Smooth muscle cell (in vitro differentiated cells): ENCODE measurements around the gene FAM200B. TPM values are rescaled to one million over a fixed set of nuclear protein-coding genes. Genes with fewer than 3 reads are reported as not detected.

ENCODE experiments used
- DNase-seq: peaks from one replicate; lab custom pipeline; 2025; ENCODE audit not compliant: unreplicated experiment; lab: John Stamatoyannopoulos, UW
- H2AFZ ChIP-seq: fragments of 200-600 bp; sonication (generic); 2 replicates; pipeline ENCODE4 v1.6.0; 2016; ENCODE audit warnings: antibody characterized with exemption, low read depth, mild to moderate bottlenecking
- H3F3A ChIP-seq: fragments of 200-600 bp; sonication (generic); 2 replicates; pipeline ENCODE4 v1.6.0; 2017; ENCODE audit warnings: antibody characterized with exemption, low read depth
- H3K27ac ChIP-seq: fragments of 200-600 bp; sonication (generic); 2 replicates; pipeline ENCODE4 v1.5.1; 2016; ENCODE audit warnings: low read depth, mild to moderate bottlenecking
- H3K27me3 ChIP-seq: fragments of 200-600 bp; sonication (generic); 2 replicates; pipeline ENCODE4 v1.6.1; 2016; ENCODE audit warnings: low read depth, mild to moderate bottlenecking
- H3K36me3 ChIP-seq: fragments of 200-600 bp; sonication (generic); 2 replicates; pipeline ENCODE4 v1.5.1; 2016; ENCODE audit warnings: low read depth
- H3K4me1 ChIP-seq: fragments of 200-600 bp; sonication (generic); 2 replicates; pipeline ENCODE4 v1.5.1; 2016; ENCODE audit warnings: low read depth
- H3K4me2 ChIP-seq: fragments of 200-600 bp; sonication (generic); 2 replicates; pipeline ENCODE4 v1.6.0; 2016; ENCODE audit warnings: mild to moderate bottlenecking
- H3K4me3 ChIP-seq: fragments of 200-600 bp; sonication (generic); 2 replicates; pipeline ENCODE4 v1.5.1; 2016; ENCODE audit warnings: mild to moderate bottlenecking
- H3K79me2 ChIP-seq: fragments of 200-600 bp; sonication (generic); 2 replicates; pipeline ENCODE4 v1.6.0; 2016; ENCODE audit warnings: low read depth, mild to moderate bottlenecking
- H3K9ac ChIP-seq: fragments of 200-600 bp; sonication (generic); 2 replicates; pipeline ENCODE4 v1.6.0; 2016; ENCODE audit warnings: low read depth
- H3K9me3 ChIP-seq: fragments of 200-600 bp; sonication (generic); replicated peaks from 2 replicates; pipeline ENCODE4 v1.5.1; 2016; ENCODE audit warnings: low read depth
- H4K20me1 ChIP-seq: fragments of 200-600 bp; sonication (generic); 2 replicates; pipeline ENCODE4 v1.6.0; 2016; ENCODE audit warnings: low read depth
- CTCF ChIP-seq: fragments of 200-600 bp; sonication (generic); IDR thresholded peaks from 2 replicates; pipeline ENCODE4 v1.5.1; 2017; ENCODE audit warnings: borderline replicate concordance, mild to moderate bottlenecking, antibody characterized with exemption; ENCODE audit not compliant: insufficient read depth, poor library complexity, severe bottlenecking
- WGBS: methylation state at CpG from one replicate; pipeline ENCODE4 v1.1.7; 2016; ENCODE audit warnings: low lambda C conversion rate; 5-methylcytosine and 5-hydroxymethylcytosine counted together
- polyA plus RNA-seq: library from polyadenylated mRNA; unstranded; fragments of >200 nt; fragmentation: Nextera tagmentation; extraction: Ambion mirVana; gene quantifications from 2 replicates; pipeline ENCODE4 v1.2.1, GENCODE V29; 2016
- total RNA-seq: library from RNA; depleted of rRNA; stranded (reverse); fragments of >200 nt; gene quantifications from 2 replicates; pipeline ENCODE4 v1.2.3, GENCODE V29; 2014

The FAM200B gene
- total RNA-seq, result 24.1 and 51.7 TPM in 2 replicates
- polyA plus RNA-seq, result 49.8 and 52.1 TPM in 2 replicates

GRCh38 chr4:15681372-15682241, at the start of gene FAM200B:
Gene FAM200B, plus strand, starts transcription at chr4:15681827. Its CDS starts 5,151 bp downstream, at chr4:15686978.
- Histone ChIP-seq H3K36me3 (peaks cover 2% of the 10 kb centered on the region), H3K9ac (peak within 1 kb of the TSS; percentile 91), H4K20me1 (no peaks in the 10 kb centered on the region), H3K79me2 (peaks cover 87% of the 10 kb centered on the region), H3K4me3 (peak within 1 kb of the TSS; percentile 62), H3K27me3 (no peaks in the 10 kb centered on the region), H3K27ac (peak within 1 kb of the TSS; percentile 88), H3K4me1 (peaks cover 38% of the 10 kb centered on the region), H3K4me2 (peak within 1 kb of the TSS; percentile 95), H3F3A (no peaks in the 10 kb centered on the region), H2AFZ (peak within 1 kb of the TSS; percentile 86), H3K9me3 (no peaks in the 10 kb centered on the region)
- DNase-seq, result peak; percentile 99
- no peak for TF ChIP-seq CTCF
- WGBS, result under 1% methylated on average over 52 of the region's 56 CpGs

- no peaks in the 10 kb centered on the region for H3K4me1 ChIP-seq
- no peak for DNase-seq
- no peak overlapping the region for H2AFZ ChIP-seq
- no peaks in the 10 kb centered on the region for H3K27me3 ChIP-seq
- peak overlapping the region; percentile 76 for H3K27ac ChIP-seq
- peaks cover 14% of the 10 kb centered on the region for H3K36me3 ChIP-seq
- H3F3A ChIP-seq, result no peaks in the 10 kb centered on the region
- 98% methylated on average over 1 of the region's 1 CpG for WGBS
- no peak overlapping the region for H3K9ac ChIP-seq
- peaks cover 41% of the 10 kb centered on the region for H3K79me2 ChIP-seq
- H3K4me2 ChIP-seq, result no peak overlapping the region
- TF ChIP-seq CTCF, result no peak
- H4K20me1 ChIP-seq, result peaks cover 40% of the 10 kb centered on the region
- no peaks in the 10 kb centered on the region for H3K9me3 ChIP-seq
- H3K4me3 ChIP-seq, result no peak overlapping the region
Observed at GRCh38 chr4:15636818-15637217, 44.8 kb upstream of the FAM200B start.

- H3K4me1 ChIP-seq, result no peaks in the 10 kb centered on the region
- H3K79me2 ChIP-seq, result peaks cover 57% of the 10 kb centered on the region
- no peak for DNase-seq
- no peak overlapping the region for H3K4me3 ChIP-seq
- no peak overlapping the region for H2AFZ ChIP-seq
- H3K36me3 ChIP-seq, result peaks cover 14% of the 10 kb centered on the region
- H3K9me3 ChIP-seq, result no peaks in the 10 kb centered on the region
- H3K27me3 ChIP-seq, result no peaks in the 10 kb centered on the region
- TF ChIP-seq CTCF, result no peak
- H3F3A ChIP-seq, result no peaks in the 10 kb centered on the region
- H3K9ac ChIP-seq, result no peak overlapping the region
- H3K4me2 ChIP-seq, result no peak overlapping the region
- peaks cover 56% of the 10 kb centered on the region for H4K20me1 ChIP-seq
- WGBS, result 94% methylated on average over 6 of the region's 6 CpGs
- no peak overlapping the region for H3K27ac ChIP-seq
Observed at GRCh38 chr4:15638418-15638817, 43.2 kb upstream of the FAM200B start.
